HG03097 (cell line): ENCODE data around the gene CCNE1.

ENCODE experiments used
- ATAC-seq: cut with Tn5 transposase; IDR thresholded peaks from one replicate; pipeline ENCODE4 v1.9.1; 2021; ENCODE audit not compliant: unreplicated experiment, low FRiP score

CCNE1 gene

DNA sequence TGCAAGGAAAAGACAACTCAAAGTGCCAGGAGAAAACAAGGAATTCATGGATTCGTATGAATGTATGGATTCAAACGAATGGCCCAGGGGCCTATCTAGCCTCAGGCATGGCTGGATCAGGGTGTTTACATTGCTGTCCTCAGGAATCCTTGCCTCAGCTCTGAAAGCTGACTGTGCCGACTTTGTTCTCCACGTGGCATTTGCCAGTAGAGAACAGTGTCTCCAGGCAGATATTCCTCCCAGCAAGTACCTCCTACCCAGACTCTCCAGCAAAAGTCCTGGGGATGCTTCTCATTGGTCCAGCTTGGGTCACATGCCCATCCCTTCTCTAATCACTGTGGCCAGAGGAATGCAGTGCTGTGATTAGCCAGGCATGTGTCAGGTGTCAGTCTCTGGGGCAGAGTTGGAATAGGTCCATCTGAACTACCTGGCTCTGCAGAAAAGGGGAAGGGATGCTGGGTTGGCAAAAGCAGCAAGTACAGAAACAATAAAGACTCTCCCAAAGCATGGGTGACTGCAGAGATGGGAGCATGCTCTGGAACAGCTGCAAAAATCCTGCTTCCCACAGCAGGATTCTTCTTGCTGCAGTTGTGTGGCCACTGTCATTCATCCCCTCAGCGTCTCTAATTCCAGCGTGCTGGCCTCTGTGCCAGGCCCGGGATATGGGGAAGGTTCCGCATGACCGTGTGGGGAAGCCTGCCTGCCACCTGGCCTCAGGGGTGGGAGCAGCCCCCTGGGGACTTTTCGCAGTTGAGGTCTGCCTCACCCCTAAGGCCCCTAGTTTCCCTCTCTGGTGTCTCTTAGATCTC, 30.0 kb downstream of the CCNE1 start:
- no peak for ATAC-seq

DNA sequence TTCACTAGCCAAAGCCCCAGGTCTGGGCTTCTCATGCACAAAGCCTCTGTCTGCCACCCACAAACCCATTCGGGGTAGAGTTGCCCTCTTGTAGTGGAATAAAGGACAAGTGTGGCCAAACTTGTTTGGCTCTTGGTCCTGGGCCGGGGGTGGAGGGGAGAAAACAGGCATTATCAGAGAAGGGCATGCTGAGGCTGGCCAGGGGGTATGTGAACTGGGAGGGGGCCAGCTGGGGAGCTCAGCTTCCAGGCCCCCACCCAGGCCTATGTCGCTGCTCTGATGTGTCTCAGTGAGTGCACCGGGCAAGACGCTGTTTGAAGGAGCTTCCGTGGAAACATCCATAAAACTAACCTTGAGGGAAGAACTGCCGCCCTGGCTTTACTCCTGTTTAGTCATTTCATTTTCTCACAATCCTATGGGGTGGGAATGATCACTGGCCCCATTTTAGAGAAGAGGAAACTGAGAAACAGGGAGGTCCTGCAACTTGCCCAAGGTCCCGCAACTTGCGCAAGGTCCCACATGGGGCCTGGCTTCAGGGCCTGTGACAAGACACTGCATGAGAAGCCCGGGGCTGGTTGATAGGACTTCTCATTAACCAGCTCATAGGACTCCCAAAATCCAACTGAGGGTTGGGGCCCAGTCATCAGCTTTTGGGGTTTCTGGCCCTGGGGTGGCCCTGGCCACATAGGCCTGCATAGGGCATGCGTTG, 30.8 kb downstream of the CCNE1 start:
- ATAC-seq = no peak

DNA sequence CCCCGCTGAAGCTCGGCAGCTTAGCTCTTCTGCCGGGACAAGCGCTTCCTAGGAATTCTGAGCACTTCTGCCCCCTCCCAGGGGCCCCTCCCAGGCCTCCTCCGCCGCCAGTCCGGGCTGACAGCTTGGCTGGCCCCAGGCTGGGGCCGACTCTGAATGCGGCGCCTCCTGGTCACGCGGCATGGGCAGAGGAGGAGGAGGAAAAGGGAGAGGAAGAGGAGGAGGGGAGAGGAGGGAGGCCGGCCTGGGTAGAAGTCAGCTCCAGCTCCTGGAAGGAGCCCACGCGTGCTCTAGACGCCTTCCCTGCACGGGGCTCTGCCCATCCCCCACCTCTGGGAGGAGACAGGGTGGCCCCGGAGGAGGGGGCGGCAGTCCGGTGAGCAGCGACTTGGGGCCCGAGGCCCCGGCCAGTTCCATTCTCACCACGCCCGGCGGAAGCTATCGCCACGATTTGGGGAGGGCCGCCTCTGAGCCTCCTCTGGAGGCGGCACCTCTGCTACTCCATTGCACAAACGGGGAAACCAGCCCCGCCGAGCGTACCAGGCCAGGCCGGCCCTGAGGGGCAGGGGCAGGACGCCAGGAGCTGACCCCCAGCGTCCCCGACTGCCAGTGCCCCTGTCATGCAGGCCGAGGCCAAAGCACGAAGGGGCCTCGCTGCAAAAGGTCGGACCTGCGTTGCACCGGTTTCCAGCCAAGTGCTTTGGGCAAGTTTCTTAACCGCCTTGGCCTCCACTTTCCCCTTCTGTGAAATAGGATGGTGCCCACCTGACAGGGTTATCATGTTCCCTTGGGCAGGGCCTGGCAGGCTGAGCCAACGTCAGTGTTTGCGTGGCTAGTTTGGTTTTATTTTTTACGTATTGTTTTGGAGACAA, 31.6 kb downstream of the CCNE1 start:
- ATAC-seq = no peak

GRCh38 chr19:29844891-29845573, 33.2 kb downstream of the CCNE1 start:
- peak; percentile 66 for ATAC-seq

GRCh38 chr19:29845574-29846176, 33.9 kb downstream of the CCNE1 start:
- ATAC-seq = no peak

- ATAC-seq = no peak
Measured at GRCh38 chr19:29849208-29849607, 37.4 kb downstream of the CCNE1 start.

DNA sequence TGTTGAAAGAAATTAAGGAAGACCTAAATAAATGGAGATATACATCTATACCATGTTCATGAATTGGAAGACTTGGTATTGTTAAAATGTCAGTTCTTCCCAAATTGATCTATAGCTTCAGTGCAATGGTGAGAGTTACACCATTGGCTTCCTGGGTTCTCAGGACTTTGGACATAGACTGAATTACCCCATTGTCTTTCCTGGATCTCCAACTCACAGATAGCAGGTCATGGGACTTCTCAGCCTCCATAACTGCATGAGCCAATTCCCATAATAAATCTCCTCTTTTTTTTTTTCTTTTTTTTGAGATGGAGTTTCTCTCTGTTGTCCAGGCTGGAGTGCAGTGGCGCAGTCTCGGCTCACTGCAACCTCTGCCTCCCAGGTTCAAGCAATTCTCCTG, 38.7 kb downstream of the CCNE1 start:
- no peak for ATAC-seq

- ATAC-seq = peak; percentile 54
Measured at GRCh38 chr19:29851769-29852521, 40.2 kb downstream of the CCNE1 start.

- no peak for ATAC-seq
Measured at GRCh38 chr19:29854033-29854432, 42.2 kb downstream of the CCNE1 start.

- no peak for ATAC-seq
Measured at GRCh38 chr19:29855087-29855486, 43.3 kb downstream of the CCNE1 start.

GRCh38 chr19:29855741-29856500, 44.1 kb downstream of the CCNE1 start:
- no peak for ATAC-seq

- no peak for ATAC-seq
Measured at GRCh38 chr19:29858000-29858596, 46.3 kb downstream of the CCNE1 start.

- ATAC-seq = no peak
Measured at GRCh38 chr19:29858621-29859020, 46.8 kb downstream of the CCNE1 start.

DNA sequence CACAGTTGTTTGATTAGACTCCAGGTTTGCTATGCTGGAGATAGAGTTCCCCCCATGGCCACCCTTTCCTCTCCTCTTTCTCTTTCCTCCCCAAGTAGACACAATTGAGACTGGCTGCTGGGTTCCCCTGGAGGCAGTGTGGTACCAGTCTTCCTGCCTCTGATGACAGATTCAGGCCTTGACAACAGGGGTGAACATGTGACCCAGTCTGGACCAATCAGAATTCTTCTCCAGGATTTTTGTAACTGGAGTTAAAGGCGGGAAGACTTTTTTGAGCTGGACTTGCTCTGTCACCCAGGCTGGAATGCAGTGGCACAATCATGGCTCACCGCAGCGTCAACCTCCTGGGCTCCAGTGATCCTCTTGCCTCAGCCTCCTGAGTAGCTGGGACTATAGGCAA, 48.7 kb downstream of the CCNE1 start:
- no peak for ATAC-seq

DNA sequence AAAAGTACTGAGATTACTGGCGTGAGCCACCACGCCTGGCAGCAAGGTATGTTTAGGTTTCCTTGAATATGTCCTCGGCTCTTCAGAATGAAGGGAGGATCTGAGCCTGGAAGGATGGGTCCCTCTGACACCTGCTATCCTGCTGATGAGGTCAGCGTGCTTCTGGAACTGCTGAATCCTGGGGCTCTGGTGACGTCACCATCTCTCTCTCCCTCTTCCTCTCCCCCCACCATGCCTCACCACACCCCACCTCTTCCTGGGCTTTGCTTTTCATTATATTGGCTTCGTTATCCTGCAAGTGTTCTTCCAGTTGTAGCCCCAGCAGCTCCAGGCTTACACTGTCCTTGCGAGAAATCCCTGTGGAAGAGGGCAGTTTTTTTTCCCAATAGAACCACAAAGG, 49.8 kb downstream of the CCNE1 start:
- ATAC-seq = no peak

DNA sequence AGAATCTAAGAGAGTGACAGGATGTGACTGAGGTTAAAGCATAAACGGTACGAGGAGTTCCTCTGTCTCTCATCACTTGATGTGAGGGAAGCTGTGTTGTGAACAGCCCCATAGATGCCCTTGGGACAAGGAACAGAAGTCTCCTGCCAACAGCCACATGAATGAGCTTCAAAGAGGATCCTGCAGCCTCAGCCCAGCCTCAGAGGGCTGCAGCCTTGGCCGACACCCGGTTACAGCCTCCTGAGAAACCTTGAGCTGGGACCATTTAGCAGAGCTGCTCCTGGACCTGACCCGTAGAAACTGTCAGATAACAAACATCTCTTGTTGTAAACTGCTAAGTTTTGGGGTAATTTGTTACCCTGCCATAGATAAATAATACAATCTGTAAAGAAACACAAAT, 54.2 kb downstream of the CCNE1 start:
- no peak for ATAC-seq

DNA sequence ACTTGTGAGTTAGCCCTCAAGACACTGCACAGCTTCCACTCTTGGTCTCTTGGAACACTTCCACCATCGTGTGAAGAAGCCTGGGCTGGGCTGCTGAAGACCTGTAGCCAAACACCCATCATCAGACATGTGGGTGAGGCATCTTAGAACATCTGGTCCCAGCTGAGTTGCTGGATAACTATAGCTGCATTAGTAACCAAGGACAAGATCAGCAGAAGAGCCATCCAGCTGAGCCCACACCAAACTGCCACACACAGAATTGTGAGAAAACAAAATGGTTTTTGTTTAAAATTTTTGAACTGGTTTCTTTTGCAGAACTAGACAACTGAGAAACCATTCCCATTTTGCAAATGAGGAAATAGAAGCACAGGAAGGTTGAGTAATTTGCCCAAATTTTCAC, 56.2 kb downstream of the CCNE1 start:
- ATAC-seq = no peak

DNA sequence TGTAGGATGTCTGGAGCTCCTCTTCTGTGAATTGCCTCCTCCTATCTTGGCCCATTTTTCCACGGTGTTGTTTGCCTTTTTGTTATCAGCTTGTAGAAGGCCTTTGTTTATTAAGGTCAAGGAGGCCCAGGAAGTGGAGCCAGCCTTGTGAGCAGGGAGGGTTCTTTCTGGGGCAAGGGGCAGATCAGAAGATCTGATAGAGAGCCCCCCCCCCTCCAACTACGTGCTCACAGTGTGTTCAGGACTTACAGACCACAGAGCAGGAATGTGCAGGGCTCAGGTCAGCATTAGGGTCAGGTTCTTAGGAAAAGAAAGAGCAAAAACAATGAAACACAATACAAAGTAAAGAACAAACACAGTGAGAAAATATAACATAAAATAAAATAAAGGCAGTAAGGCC, 59.4 kb downstream of the CCNE1 start:
- ATAC-seq = no peak
